ENCODE results near the gene SPDYE6.
"Not testable (repeated sequence)": the region's sequence is repeated elsewhere in the genome, so short reads cannot be mapped to it uniquely, and the experiment has no call there.

The SPDYE6 gene

DNA sequence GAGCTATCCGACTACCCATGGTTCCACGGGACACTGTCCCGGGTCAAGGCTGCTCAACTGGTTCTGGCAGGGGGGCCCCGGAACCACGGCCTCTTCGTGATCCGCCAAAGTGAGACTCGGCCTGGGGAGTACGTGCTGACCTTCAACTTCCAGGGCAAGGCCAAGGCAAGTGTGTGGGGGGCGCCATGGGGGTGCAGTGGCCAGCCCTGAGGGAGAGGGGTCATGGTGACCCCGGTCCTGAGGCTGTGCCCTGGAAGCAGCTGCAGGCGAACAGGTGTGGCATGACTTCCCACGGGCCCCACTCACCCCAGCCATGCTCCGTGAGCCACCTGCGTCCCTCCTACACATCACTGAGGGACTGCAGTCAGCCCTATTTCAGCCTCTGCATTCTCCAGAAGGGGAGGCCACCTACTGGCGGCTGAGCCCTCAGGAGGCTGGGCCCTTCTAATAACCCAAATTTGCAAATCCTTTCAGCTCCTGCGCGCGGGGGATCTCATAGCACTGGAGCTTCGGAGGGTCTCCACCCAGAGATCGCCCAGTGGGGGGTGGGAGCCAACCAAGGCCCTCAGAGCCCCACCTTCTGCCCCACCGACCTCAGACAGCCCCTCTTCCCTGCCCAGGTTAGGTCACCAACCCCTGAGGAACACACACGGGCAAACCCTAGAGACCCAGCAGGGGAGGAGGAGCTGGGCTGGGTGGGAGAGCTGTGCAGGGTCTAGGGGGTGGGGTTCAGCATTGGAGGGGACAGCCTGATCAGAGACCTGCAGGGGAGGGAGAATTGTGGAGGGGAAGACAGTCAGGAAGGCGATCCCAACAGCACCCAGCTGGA is 38.8 kb downstream of the SPDYE6 start:
- no peak overlapping the region for H3K4me3 ChIP-seq (ENCODE audit: low read depth, low read length)

DNA sequence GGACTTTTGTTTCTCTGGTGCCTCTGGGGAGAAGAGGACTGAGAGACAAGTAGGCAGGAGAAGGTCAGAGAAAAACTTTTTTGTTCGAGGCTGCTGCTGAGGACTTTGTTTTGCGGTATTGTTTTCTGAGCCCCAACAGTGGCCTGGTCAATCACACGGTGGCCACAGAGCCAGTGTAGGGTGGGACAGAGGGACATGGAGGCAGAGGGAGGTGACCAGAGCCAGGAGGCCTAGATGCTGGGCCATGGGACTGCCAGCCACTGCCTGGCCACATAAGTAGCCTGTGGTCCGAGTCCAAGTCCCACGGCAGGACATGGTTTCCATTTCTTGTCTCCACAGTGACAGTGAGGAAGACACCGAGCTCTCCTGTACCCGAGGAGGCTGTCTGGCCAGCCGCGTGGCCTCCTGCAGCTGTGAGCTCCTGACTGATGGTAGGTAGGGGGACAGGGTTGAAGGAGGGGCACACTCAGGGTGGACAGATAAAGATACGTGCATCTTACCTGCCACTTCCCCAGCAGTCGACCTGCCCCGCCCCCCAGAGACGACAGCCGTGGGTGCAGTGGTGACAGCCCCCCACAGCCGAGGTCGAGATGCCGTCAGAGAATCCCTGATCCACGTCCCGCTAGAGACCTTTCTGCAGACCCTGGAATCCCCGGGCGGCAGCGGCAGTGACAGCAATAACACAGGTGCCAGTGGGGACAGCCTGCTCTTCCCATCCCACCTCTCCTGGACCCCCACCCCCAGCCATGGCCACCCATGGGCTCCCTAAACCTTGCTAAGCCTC is 42.1 kb downstream of the SPDYE6 start:
- H3K4me3 ChIP-seq (ENCODE audit: low read depth, low read length): no peak overlapping the region

DNA sequence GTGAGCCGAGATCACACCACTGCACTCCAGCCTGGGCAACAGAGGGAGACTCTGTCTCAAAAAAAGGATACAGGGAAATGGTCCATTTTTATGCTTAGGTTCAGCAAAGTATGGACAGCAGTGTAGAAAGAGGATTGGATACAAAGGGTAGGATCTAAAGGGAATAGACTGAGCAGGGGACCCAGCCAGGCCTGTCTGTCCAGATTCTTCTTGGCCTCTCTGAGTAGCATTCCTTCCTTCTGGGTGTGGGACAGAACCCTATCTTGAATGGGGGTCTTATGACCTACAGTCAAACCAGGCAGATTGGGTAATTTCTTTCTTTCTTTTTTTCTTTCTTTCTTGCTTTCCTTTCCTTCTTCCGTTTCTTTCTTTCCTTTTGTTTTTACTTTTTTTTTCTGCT is 43.9 kb downstream of the SPDYE6 start:
- no peak overlapping the region for H3K4me3 ChIP-seq (ENCODE audit: low read depth, low read length)

DNA sequence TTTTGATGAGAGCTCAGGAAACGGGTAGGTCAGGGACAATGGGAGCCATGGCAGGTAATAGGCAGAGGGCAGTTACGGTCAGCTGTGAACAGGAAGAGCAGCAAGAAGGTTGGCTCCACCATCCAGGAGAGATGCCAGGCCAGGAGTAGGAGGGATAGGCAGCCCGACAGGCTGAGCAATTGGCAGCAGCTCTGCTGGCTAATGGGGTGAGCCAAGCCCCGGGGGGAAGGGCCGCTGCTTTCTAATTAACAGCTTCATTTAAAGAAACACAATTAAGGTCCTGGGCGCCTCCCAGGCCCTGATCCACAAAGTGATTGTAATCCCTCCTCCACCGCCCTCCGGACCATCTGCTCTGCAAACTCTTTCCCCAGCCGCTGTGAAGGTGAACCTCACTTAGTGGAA is 45.8 kb downstream of the SPDYE6 start:
- H3K4me3 ChIP-seq (ENCODE audit: low read depth, low read length): no peak overlapping the region

DNA sequence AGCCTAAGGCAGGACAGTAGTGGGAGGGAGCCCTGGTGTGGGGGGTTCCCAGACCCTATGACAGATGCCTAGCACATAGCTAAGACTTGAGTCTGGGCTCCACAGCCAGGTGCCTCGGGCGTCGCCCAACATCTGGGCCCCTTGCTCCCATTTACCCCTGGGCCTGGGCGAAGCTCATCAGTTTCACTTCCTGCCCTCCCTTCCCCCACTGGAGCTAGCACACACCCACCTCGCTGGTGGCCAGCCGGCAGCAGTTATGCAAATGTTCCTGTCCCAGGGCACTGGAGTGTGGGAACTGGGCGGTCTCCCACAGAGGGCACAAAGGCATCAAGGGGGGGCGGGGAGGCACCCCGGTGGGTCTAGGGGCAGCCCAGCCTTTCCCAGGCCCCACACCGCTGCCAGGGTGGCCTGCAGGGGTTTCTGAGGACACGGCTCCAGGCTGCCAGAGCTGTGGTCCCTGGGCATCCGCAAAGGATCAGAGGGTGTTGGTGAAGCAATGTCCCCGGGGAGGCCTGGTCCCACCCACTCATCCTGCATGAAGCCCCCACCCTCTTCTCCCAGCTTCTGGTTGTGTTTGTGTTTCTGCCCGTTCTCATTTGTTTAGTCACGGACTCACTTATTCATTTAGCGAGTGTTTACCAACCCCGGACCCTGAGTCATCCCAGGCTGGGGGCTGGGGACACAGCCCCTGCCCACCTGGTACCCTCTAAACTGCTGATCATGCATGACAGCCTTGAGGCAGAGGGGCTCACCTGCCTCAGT is 49.1 kb downstream of the SPDYE6 start:
- H3K4me3 ChIP-seq (ENCODE audit: low read depth, low read length): no peak overlapping the region

DNA sequence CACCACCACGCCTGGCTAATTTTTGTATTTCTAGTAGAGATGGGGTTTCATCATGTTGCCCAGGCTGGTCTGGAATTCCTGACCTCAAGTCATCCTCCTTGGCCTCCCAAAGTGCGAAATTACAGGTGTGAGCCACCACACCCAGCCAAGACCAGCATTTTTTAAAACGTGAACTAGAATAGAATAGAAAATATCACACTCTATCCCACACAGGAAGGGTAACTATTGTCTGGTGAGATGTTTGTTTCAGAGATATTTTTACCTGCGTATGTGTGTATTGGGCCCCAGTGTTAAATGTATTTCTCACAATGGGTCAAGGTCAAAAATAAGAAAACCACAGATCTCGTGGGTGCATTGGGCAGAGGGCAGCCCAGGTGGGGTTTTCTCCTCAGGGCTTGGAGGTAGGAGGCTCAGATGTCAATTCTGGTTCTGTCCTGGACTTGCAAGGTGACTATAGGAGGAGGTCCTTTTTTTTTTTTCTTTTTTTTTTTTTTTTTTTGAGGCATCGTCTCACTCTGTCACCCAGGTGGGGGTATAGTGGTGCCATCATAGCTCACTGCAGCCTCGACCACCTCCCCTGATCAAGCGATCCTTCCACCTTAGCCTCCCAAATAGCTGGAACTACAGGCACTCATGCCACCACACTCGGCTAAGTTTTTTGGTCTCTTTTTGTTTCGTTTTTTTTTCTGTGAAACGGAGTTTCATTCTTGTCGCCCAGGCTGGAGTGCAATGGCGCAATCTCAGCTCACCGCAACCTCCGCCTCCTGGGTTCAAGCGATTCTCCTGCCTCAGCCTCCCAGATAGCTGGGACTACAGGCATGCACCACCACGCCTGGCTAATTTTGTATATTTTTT is 50.6 kb downstream of the SPDYE6 start:
- no peak overlapping the region for H3K4me3 ChIP-seq (ENCODE audit: low read depth, low read length)

DNA sequence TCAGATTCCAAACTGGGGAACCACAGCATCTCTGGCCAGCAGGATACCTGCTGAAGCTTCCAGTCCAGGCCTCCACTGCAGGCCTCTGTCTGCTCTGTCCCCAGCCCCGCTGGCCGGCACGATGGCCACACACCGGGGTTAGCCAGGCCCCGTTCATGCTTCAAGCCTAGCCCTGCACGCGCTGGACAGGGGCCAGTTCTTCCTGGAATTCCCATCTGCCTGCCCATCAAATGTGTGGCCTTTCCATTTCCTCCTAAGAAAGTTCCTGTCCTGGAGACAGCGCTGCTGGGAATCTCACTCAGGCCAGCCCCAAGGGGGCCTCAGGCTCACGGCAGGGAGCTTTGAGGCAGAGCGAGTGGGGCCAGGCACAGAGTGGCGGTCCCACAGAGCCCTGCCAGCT is 51.6 kb downstream of the SPDYE6 start:
- H3K4me3 ChIP-seq (ENCODE audit: low read depth, low read length): no peak overlapping the region

DNA sequence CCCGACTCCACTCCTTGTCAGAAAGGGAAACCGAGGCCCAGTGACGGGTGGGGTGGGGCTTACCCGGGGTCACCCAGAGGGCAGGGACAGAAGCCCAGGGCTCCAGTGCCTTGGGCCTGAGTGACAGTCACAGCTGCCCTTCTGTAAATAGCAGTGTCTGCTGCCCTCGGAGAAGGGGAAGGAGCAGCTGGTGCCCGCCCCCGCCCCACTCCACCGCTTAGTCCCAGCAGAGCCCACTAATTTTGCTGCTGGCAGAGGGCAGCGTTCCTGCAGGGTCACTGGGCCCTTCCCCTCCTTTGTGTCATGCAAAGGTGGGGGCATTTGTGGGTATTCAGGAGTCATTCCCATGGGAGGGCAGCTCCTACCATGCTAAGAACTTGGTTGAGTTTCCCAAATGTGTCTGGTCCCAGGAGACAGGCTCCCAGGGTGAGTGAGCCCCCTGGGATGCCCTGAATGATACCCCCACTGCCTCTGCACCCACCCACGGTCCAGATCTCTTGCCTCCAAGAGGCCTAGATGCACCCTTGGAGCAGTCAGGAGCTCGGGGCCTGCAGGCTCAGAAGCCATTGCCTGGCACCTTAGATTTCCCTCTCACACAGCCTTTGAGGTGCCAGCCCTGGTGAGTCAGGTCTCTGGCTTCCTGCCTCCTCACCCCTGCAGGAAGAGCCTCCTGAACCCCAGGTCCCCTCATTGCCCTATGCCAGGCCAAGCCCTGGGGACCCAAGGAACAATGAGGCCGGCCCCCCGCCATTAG is 52.4 kb downstream of the SPDYE6 start:
- no peak overlapping the region for H3K4me3 ChIP-seq (ENCODE audit: low read depth, low read length)

DNA sequence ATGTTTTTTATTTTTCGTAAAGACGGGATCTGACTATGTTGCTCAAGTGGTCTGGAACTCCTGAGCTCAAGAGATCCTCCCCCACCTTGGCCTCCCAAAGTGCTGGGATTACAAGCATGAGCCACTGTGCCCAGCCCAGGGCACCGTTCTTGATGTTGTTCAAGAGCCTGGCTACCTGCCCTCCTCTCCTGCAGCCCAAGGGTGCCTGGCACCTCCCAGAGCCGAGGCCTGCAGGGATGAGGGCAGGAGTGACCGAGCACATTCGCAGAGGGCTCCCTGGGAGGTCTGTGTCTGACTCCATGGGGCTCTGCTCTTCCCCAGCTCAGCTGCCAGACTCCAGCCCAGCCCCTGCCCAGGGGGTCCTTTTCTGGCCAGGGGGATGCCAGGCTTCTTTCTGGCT is 54.2 kb downstream of the SPDYE6 start:
- H3K4me3 ChIP-seq (ENCODE audit: low read depth, low read length): no peak overlapping the region

DNA sequence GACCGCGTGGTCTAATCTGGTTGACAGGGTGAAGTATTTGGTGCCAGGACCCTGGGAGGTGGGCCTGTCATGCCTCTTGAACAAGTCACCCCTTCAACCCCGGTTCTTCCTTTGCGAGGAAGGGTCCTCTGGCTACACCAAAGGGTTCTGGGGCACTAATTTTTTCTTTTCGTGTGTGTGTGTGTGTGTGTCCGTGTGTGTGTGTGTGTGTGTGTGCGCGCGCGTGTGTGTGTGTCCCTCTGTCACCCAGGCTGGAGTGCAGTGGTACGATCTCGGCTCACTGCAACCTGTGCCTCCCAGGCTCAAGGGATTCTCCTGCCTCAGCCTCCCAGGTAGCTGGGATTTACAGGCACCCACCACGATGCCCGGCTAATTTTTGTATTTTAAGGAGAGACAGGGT is 54.9 kb downstream of the SPDYE6 start:
- H3K4me3 ChIP-seq (ENCODE audit: low read depth, low read length): not testable (repeated sequence)

DNA sequence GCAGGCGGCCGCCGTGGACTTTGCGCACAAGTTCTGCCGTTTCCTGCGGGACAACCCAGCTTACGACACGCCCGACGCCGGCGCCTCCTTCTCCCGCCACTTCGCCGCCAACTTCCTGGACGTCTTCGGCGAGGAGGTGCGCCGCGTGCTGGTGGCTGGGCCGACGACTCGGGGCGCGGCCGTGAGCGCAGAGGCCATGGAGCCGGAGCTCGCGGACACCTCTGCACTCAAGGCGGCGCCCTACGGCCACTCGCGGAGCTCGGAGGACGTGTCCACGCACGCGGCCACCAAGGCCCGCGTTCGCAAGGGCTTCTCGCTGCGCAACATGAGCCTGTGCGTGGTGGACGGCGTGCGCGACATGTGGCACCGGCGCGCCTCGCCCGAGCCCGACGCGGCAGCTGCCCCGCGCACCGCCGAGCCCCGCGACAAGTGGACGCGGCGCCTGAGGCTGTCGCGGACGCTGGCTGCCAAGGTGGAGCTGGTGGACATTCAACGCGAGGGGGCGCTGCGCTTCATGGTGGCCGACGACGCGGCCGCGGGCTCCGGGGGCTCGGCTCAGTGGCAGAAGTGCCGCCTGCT is 55.5 kb downstream of the SPDYE6 start:
- H3K4me3 ChIP-seq (ENCODE audit: low read depth, low read length): no peak overlapping the region

DNA sequence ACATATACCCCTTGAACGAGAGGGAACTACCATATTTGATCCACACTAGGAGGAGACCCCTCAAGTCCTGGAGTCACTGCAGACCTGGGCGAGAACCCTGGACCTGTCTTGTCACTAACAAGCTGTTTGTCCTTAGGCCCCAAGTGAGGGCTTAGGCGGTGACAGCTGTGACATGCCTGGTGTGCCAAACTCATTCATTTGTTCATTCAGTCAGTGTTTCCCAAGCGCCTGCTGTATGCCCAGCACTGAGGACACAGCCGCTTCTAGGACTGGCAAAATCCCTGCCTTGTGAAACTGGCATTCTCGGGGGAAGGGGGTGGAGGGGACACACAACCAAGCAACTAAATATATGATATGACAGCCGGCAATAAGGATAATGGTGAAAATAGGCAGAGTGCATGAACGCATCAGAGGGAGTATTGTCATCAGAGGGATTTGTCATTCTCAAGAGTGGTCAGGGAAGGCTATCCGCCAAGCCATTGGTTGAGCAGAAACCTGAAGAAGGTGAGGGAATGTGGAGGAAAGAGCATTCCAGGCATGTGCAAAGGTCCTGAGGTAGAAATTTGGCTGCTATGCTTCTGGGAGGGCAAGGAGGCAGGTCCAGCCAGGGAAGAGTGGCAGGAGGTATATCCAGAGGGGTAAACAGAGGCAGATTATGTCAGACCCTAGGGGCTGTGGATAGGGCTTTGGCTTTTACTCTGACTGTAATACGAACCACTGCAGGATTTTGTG is 58.6 kb downstream of the SPDYE6 start:
- no peak overlapping the region for H3K4me3 ChIP-seq (ENCODE audit: low read depth, low read length)

DNA sequence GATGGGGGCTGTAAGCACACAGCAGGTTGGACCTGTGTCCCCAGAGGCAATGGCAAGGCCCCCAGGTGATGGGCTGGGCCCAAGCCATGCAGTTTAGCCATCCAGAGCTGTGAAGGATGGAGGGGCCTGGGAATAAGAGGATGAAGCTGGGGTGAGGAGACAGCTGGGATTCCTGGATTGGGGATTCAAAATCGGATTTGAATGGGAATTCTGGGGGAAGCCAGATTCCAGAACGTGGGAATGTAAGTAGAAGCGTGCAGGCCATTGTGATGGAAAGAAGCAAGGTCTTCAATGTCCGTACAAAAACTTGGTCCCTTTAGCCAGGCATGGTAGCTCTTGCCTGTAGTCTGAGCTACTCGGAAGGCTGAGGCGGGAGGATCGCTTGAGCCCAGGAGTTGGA is 59.7 kb downstream of the SPDYE6 start:
- H3K4me3 ChIP-seq (ENCODE audit: low read depth, low read length): no peak overlapping the region

DNA sequence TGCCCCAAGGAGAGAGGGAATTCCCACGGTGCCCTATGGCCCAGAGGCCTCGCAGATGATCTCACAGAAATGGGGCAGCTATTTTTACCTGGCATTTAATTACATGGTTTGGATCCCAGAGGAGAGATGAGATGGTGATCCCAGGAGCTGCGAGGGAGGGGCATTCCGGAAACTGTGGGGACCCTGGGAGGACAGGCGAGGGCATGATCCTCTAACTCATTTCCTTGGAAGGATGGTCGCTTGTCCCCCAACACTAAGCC is 60.1 kb downstream of the SPDYE6 start:
- no peak overlapping the region for H3K4me3 ChIP-seq (ENCODE audit: low read depth, low read length)
